H1 (cell line): ENCODE measurements around the gene SLC25A11. TPM values are rescaled to one million over a fixed set of nuclear protein-coding genes. Genes with fewer than 3 reads are reported as not detected.
A peak's percentile ranks its signal among the peaks of the same experiment; 100 is the strongest.

ENCODE experiments used
- CTCF ChIA-PET: fragments of 300-600 bp; sonication (Branson Sonifier 250); formaldehyde crosslinking; loops from one replicate; lab custom pipeline; 2021; ENCODE audit not compliant: partially characterized antibody; lab: Charles Lee
- POLR2A ChIA-PET: fragments of 300-600 bp; sonication (Branson Sonifier 250); formaldehyde crosslinking; loops from one replicate; lab custom pipeline; 2021; ENCODE audit warnings: inconsistent platforms; ENCODE audit not compliant: partially characterized antibody; lab: Charles Lee
- DNase-seq, 2 experiments: peaks; one replicate each; pipeline versions ENCODE4 v3.0.0 to v3.0.0-alpha.2; 2010 to 2022; ENCODE audit warnings: low spot score in 2 of 2, low read depth in 1 of 2, mixed read lengths in 1 of 2
- FAIRE-seq: peaks from 2 replicates; lab custom pipeline; 2011; peaks lifted over from hg19 to GRCh38; lab: Jason Lieb, UNC
- H2AFZ ChIP-seq: 2 replicates; pipeline ENCODE4 v1.8.1; 2012; ENCODE audit warnings: low read length, inconsistent platforms
- H2AK5ac ChIP-seq: 2 replicates; pipeline ENCODE4 v1.6.1; 2013; ENCODE audit warnings: low read depth, low read length
- H2BK120ac ChIP-seq: replicated peaks from 2 replicates; pipeline ENCODE3; 2013; ENCODE audit warnings: low read depth, low read length, inconsistent platforms
- H2BK12ac ChIP-seq: 2 replicates; pipeline ENCODE4 v1.6.1; 2013; ENCODE audit warnings: low read depth, low read length
- H2BK15ac ChIP-seq: 2 replicates; pipeline ENCODE4 v1.6.1; 2013; ENCODE audit warnings: low read length
- H2BK20ac ChIP-seq: 2 replicates; pipeline ENCODE4 v1.6.1; 2013; ENCODE audit warnings: low read length
- H2BK5ac ChIP-seq: 2 replicates; pipeline ENCODE4 v1.6.1; 2013; ENCODE audit warnings: low read depth, low read length
- H3K14ac ChIP-seq: 2 replicates; pipeline ENCODE4 v1.6.1; 2013; ENCODE audit warnings: inconsistent platforms; ENCODE audit not compliant: insufficient read length
- H3K18ac ChIP-seq: 2 replicates; pipeline ENCODE4 v1.6.1; 2013; ENCODE audit warnings: low read length; ENCODE audit errors: extremely low read depth
- H3K23ac ChIP-seq: 2 replicates; pipeline ENCODE4 v1.6.1; 2013; ENCODE audit warnings: inconsistent platforms; ENCODE audit not compliant: insufficient read length
- H3K23me2 ChIP-seq: 2 replicates; pipeline ENCODE4 v1.6.1; 2013; ENCODE audit warnings: low read depth, low read length
- H3K27ac ChIP-seq: 2 replicates; pipeline ENCODE4 v1.6.1; 2011; ENCODE audit warnings: low read depth, low read length, inconsistent platforms
- H3K27me3 ChIP-seq, 4 experiments: replicated peaks in 1 of 4; 1 replicate in 1 of 4; 2 replicates in 3 of 4; pipeline versions ENCODE4 v1.6.1 to v1.8.1; 2011 to 2013; ENCODE audit warnings: low read length in 3 of 4, mild to moderate bottlenecking in 3 of 4, inconsistent platforms in 2 of 4, mixed read lengths in 2 of 4, moderate library complexity in 1 of 4; ENCODE audit not compliant: control insufficient read depth in 3 of 4, insufficient read depth in 3 of 4; ENCODE audit errors: extremely low read depth in 1 of 4
- H3K36me3 ChIP-seq, 4 experiments: 2 replicates each; pipeline versions ENCODE4 v1.6.1 to v1.8.1; 2011 to 2013; ENCODE audit warnings: mild to moderate bottlenecking in 4 of 4, low read length in 3 of 4, moderate library complexity in 2 of 4, control low read depth in 1 of 4, inconsistent platforms in 1 of 4; ENCODE audit not compliant: insufficient read depth in 4 of 4, control insufficient read depth in 2 of 4
- H3K4ac ChIP-seq: replicated peaks from 2 replicates; pipeline ENCODE3; 2013; ENCODE audit warnings: low read length, low read depth, mixed read lengths, inconsistent platforms; ENCODE audit not compliant: insufficient read length
- H3K4me1 ChIP-seq, 4 experiments: replicated peaks in 1 of 4; 1 replicate in 1 of 4; 2 replicates in 3 of 4; pipeline versions ENCODE4 v1.6.1 to v1.8.1; 2011 to 2013; ENCODE audit warnings: low read length in 3 of 4, inconsistent platforms in 2 of 4, mixed read lengths in 1 of 4; ENCODE audit not compliant: insufficient read depth in 4 of 4, control insufficient read depth in 3 of 4
- H3K4me2 ChIP-seq, 2 experiments: 2 replicates each; pipeline versions ENCODE4 v1.6.1 to v1.8.1; 2011 to 2013; ENCODE audit warnings: low read depth in 2 of 2, low read length in 2 of 2, control low read depth in 1 of 2, inconsistent platforms in 1 of 2, mild to moderate bottlenecking in 1 of 2; ENCODE audit not compliant: insufficient read depth in 1 of 2
- H3K4me3 ChIP-seq, 4 experiments: fragments of 200-600, 300-600 bp in 1 of 4; sonication (generic), shearing (Covaris generic), sonication (Bioruptor Twin) in 1 of 4; 2 replicates each; pipeline versions ENCODE4 v1.5.1 to v1.8.1; 2011 to 2016; ENCODE audit warnings: low read length in 4 of 4, low read depth in 3 of 4, control low read depth in 2 of 4, inconsistent platforms in 2 of 4, mild to moderate bottlenecking in 2 of 4, mixed read lengths in 1 of 4, moderate library complexity in 1 of 4; ENCODE audit not compliant: insufficient read depth in 2 of 4; ENCODE audit errors: extremely low read depth in 1 of 4
- H3K56ac ChIP-seq: replicated peaks from 2 replicates; pipeline ENCODE3; 2013; ENCODE audit warnings: low read depth, mild to moderate bottlenecking, mixed read lengths, low read length, inconsistent platforms; ENCODE audit not compliant: insufficient read length
- H3K79me1 ChIP-seq: 2 replicates; pipeline ENCODE4 v1.6.1; 2013; ENCODE audit warnings: low read depth, low read length, control low read depth
- H3K79me2 ChIP-seq, 2 experiments: 2 replicates each; pipeline versions ENCODE4 v1.6.1 to v1.8.1; 2012 to 2013; ENCODE audit warnings: low read length in 2 of 2, mild to moderate bottlenecking in 2 of 2, inconsistent platforms in 1 of 2; ENCODE audit not compliant: insufficient read depth in 2 of 2, control insufficient read depth in 1 of 2
- H3K9ac ChIP-seq, 4 experiments: replicated peaks in 1 of 4; 1 replicate in 1 of 4; 2 replicates in 3 of 4; pipeline versions ENCODE4 v1.6.1 to v1.8.1; 2011 to 2013; ENCODE audit warnings: low read depth in 3 of 4, low read length in 3 of 4, control low read depth in 2 of 4, mild to moderate bottlenecking in 2 of 4, moderate library complexity in 2 of 4, inconsistent platforms in 1 of 4; ENCODE audit errors: extremely low read depth in 1 of 4
- H3K9me3 ChIP-seq, 2 experiments: 2 replicates each; pipeline versions ENCODE4 v1.6.1 to v1.8.1; 2012 to 2013; ENCODE audit warnings: mild to moderate bottlenecking in 2 of 2, moderate library complexity in 2 of 2, control low read depth in 1 of 2, inconsistent platforms in 1 of 2, low read depth in 1 of 2, low read length in 1 of 2, mixed read lengths in 1 of 2; ENCODE audit not compliant: insufficient read depth in 2 of 2
- H4K20me1 ChIP-seq, 2 experiments: replicated peaks in 1 of 2; 2 replicates each; pipeline versions ENCODE3 to v1.8.1; 2011 to 2013; ENCODE audit warnings: inconsistent platforms in 2 of 2, low read length in 2 of 2, mild to moderate bottlenecking in 1 of 2; ENCODE audit not compliant: insufficient read depth in 2 of 2, control insufficient read depth in 1 of 2
- H4K5ac ChIP-seq: 2 replicates; pipeline ENCODE4 v1.6.1; 2013; ENCODE audit warnings: low read length, low read depth, mixed read lengths, inconsistent platforms; ENCODE audit not compliant: insufficient read length
- H4K8ac ChIP-seq: 2 replicates; pipeline ENCODE4 v1.8.0; 2013; ENCODE audit warnings: mild to moderate bottlenecking, moderate library complexity, low read length, inconsistent platforms; ENCODE audit not compliant: insufficient read depth; ENCODE audit errors: extremely low read depth
- H4K91ac ChIP-seq: replicated peaks from 2 replicates; pipeline ENCODE3; 2013; ENCODE audit warnings: low read length, mixed read lengths, inconsistent platforms; ENCODE audit not compliant: insufficient read length
- BACH1 ChIP-seq: IDR thresholded peaks from 2 replicates; pipeline ENCODE4 v1.6.1; 2012; ENCODE audit warnings: low read length, improper control_type of control experiment
- KDM5A ChIP-seq: fragments of 200-600 bp; IDR thresholded peaks from 2 replicates; pipeline ENCODE4 v1.7.1; 2012; ENCODE audit warnings: mild to moderate bottlenecking, low read length, inconsistent platforms, mixed read lengths
- POU5F1 ChIP-seq: IDR thresholded peaks from 2 replicates; pipeline ENCODE4 v1.6.1; 2011; ENCODE audit warnings: low read depth, mild to moderate bottlenecking, low read length, moderate library complexity
- RBBP5 ChIP-seq: IDR thresholded peaks from 2 replicates; pipeline ENCODE4 v1.7.1; 2012; ENCODE audit warnings: low read depth, mild to moderate bottlenecking, inconsistent platforms, low read length, moderate library complexity, borderline replicate concordance
- RXRA ChIP-seq: IDR thresholded peaks from 2 replicates; pipeline ENCODE4 v1.6.1; 2011; ENCODE audit warnings: low read depth, mild to moderate bottlenecking, low read length, moderate library complexity; ENCODE audit not compliant: insufficient read depth
- SIRT6 ChIP-seq: IDR thresholded peaks from one replicate; pipeline ENCODE4 v1.7.1; 2012; ENCODE audit warnings: low read length, inconsistent platforms
- SP1 ChIP-seq: IDR thresholded peaks from 2 replicates; pipeline ENCODE4 v1.6.1; 2011; ENCODE audit warnings: low read depth, low read length
- SP4 ChIP-seq: IDR thresholded peaks from 2 replicates; pipeline ENCODE4 v1.6.1; 2012; ENCODE audit warnings: low read length, inconsistent platforms
- USF2 ChIP-seq: IDR thresholded peaks from 2 replicates; pipeline ENCODE4 v1.6.1; 2011; ENCODE audit warnings: low read length, improper control_type of control experiment
- ZNF274 ChIP-seq: IDR thresholded peaks from 2 replicates; pipeline ENCODE4 v1.7.0; 2012; ENCODE audit warnings: low read length, borderline replicate concordance; ENCODE audit errors: extremely low read depth
- WGBS, 2 experiments: shearing (Covaris generic) in 1 of 2; methylation state at CpG; one replicate each; pipeline versions ENCODE4 v1.1.6 to v1.1.7; 2013 to 2015; ENCODE audit warnings: low lambda C conversion rate in 2 of 2, mixed read lengths in 2 of 2, inconsistent platforms in 1 of 2, low coverage in 1 of 2, missing lambda C conversion rate in 1 of 2; ENCODE audit not compliant: insufficient replicate concordance in 2 of 2, insufficient coverage in 1 of 2, insufficient read length in 1 of 2; ENCODE audit errors: extremely low coverage in 1 of 2, missing lambda C conversion rate in 1 of 2; 5-methylcytosine and 5-hydroxymethylcytosine counted together
- polyA plus RNA-seq, 7 experiments: library from polyadenylated mRNA; depleted of rRNA in 3 of 7; stranded (reverse) in 5 of 7; unstranded in 2 of 7; fragments of >200 nt in 5 of 7; fragments of 200-250 nt in 2 of 7; gene quantifications; 1 replicate in 5 of 7; 2 replicates in 1 of 7; 4 replicates in 1 of 7; pipeline versions ENCODE4 v1.2.1 to v1.2.3, GENCODE V29; 2011 to 2013; ENCODE audit warnings: missing spikeins in 2 of 7, mixed read lengths in 2 of 7
- total RNA-seq: library from RNA; stranded (reverse); fragmentation: NEBNext Ultra II Directional; extraction: Animal tissue kit (Norgen Biotek cat#: 25700); gene quantifications from 2 replicates; pipeline ENCODE4 v1.2.1, GENCODE V29; 2021

Gene SLC25A11
- total and polyA plus RNA-seq, 2 of the 8 experiments (the other 6 are each of a cell fraction or from before 2014, with no cell fraction given): 55.9 to 97.0 TPM

- H3K79me2 ChIP-seq: peaks cover 0 to 16% of the 10 kb centered on the region in 2 experiments; a peak in 2 of 4 replicates
- H3K79me1 ChIP-seq: peaks cover 3% of the 10 kb centered on the region; the same call in 1 of the 2 replicates
- no peak within 1 kb of the TSS for H3K23ac ChIP-seq
- peak within 1 kb of the TSS; percentile 92 to 99 for H3K4me2 ChIP-seq
- peak within 1 kb of the TSS; percentile 29 for H3K14ac ChIP-seq
- peaks cover 2 to 6% of the 10 kb centered on the region in 2 experiments for H4K20me1 ChIP-seq
- H2AFZ ChIP-seq: no peak within 1 kb of the TSS
- peak within 1 kb of the TSS; percentile 97 for H4K91ac ChIP-seq
- H2BK120ac ChIP-seq: no peak within 1 kb of the TSS
- peak within 1 kb of the TSS; percentile 75 for H2AK5ac ChIP-seq
- H3K18ac ChIP-seq: peak within 1 kb of the TSS; percentile 100
- H2BK5ac ChIP-seq: peak within 1 kb of the TSS; percentile 99
- CTCF ChIA-PET: interaction anchor here (0.6 to 7.3 kb wide), 10 partner anchors 10 to 197 kb away, joined by 3 to 41 read pairs (median 5); partner anchors contain the start of genes ENO3, PFN1 and SLC25A11
- no peaks in the 10 kb centered on the region for H3K9me3 ChIP-seq
- peak within 1 kb of the TSS; percentile 96 for H3K27ac ChIP-seq
- 3% methylated on average over 65 of the region's 66 CpGs; no CpG with 5 or more reads in 1 of the 2 experiments for WGBS, 2 experiments
- peaks cover 19% of the 10 kb centered on the region; the same call in 1 of the 2 replicates for H3K23me2 ChIP-seq
- POLR2A ChIA-PET: interaction anchor here (0.7 to 32.4 kb wide), 23 partner anchors 11 to 185 kb away, joined by 3 to 987 read pairs (median 4); partner anchors contain the start of genes C17orf107, CAMTA2, ENO3 and INCA1
- H3K9ac ChIP-seq: peak within 1 kb of the TSS; percentile 86 to 98 (median 92)
- H3K36me3 ChIP-seq: peaks cover 0 to 11% (median 0%) of the 10 kb centered on the region in 4 experiments; a peak in 1 of 8 replicates
- no peak for FAIRE-seq
- peak within 1 kb of the TSS; percentile 97 for H4K8ac ChIP-seq
- H2BK20ac ChIP-seq: peak within 1 kb of the TSS; percentile 48; the same call in 1 of the 2 replicates
- H4K5ac ChIP-seq: peak within 1 kb of the TSS; percentile 95
- H3K4me1 ChIP-seq: peaks cover 2 to 16% (median 9%) of the 10 kb centered on the region in 4 experiments
- DNase-seq: peak; percentile 90 to 98
- peak within 1 kb of the TSS; percentile 83 for H3K56ac ChIP-seq
- peaks cover 0 to 4% (median 2%) of the 10 kb centered on the region in 4 experiments; a peak in 3 of 7 replicates for H3K27me3 ChIP-seq
- peak within 1 kb of the TSS; percentile 99; the same call in 1 of the 2 replicates for H2BK15ac ChIP-seq
- peak within 1 kb of the TSS; percentile 76 for H3K4ac ChIP-seq
- peak within 1 kb of the TSS; percentile 71 to 90 (median 85) for H3K4me3 ChIP-seq
- H2BK12ac ChIP-seq: peak within 1 kb of the TSS; percentile 99
- peak; percentile 11; the same call in 1 of the 2 replicates for TF ChIP-seq RBBP5
- no peak for TF ChIP-seq SP1
- TF ChIP-seq KDM5A: peak; percentile 65
- no peak for TF ChIP-seq POU5F1
- TF ChIP-seq USF2: no peak
- no peak for TF ChIP-seq RXRA
- no peak for TF ChIP-seq ZNF274
- no peak for TF ChIP-seq SIRT6
- TF ChIP-seq SP4: no peak
- TF ChIP-seq BACH1: no peak
Observed at GRCh38 chr17:4967539-4968485, 28.0 kb upstream of the SLC25A11 start, which contains the start of gene SPAG7. TSS of gene SPAG7 (minus strand) at chr17:4967817. CDS start at chr17:4967804, 13 bp downstream.
